Colonic mucosa (tissue), 4 donors: ENCODE results near the gene GNAO1. TPM values are rescaled to one million over a fixed set of nuclear protein-coding genes. Genes with fewer than 3 reads are reported as not detected.

Experiments used
- DNase-seq: peaks from one replicate; pipeline ENCODE4 v3.0.0-alpha.2; 2020
- H3K27ac ChIP-seq: fragments of 200-600 bp; one replicate; pipeline ENCODE4 v1.8.0; 2021
- H3K27me3 ChIP-seq: fragments of 200-600 bp; one replicate; pipeline ENCODE4 v1.8.0; 2021
- H3K36me3 ChIP-seq: fragments of 200-600 bp; one replicate; pipeline ENCODE4 v1.8.0; 2021
- H3K4me1 ChIP-seq: fragments of 200-600 bp; one replicate; pipeline ENCODE4 v1.8.0; 2021; ENCODE audit warnings: mild to moderate bottlenecking
- H3K4me3 ChIP-seq: fragments of 200-600 bp; one replicate; pipeline ENCODE4 v1.8.0; 2021
- H3K9ac ChIP-seq, 2 donors: one replicate each; pipeline ENCODE4 v1.7.0; 2013; ENCODE audit warnings: control low read depth in 2 of 2, low read depth in 2 of 2, low read length in 2 of 2
- H3K9me3 ChIP-seq: fragments of 200-600 bp; one replicate; pipeline ENCODE4 v1.8.0; 2021
- CTCF ChIP-seq: fragments of 200-600 bp; IDR thresholded peaks from one replicate; pipeline ENCODE4 v1.8.0; 2022; ENCODE audit warnings: antibody characterized with exemption, mild to moderate bottlenecking
- intact Hi-C: fragments of 100-400 bp; cut with DNase I; formaldehyde crosslinking; loops from one replicate; pipeline ENCODE4 v1.14.1; 2022
- total RNA-seq, 2 donors: library from RNA; stranded (reverse); fragmentation: NEBNext Ultra II Directional in 1 of 2; extraction: Animal tissue kit (Norgen Biotek cat#: 25700) in 1 of 2; gene quantifications; one replicate each; pipeline ENCODE4 v1.2.1, GENCODE V29; 2021
- donor health status: healthy.
- donor health status: DM: no; HTN: no; CAD: no.
- donor health status: DM: no; HTN: no; CAD: no.

The GNAO1 gene
- total RNA-seq, 2 donors from 2014 or later = 1.7 to 10.8 TPM

- H3K4me3 ChIP-seq = no peak overlapping the region
- intact Hi-C loops = no loop called here
- H3K9me3 ChIP-seq = no peaks in the 10 kb centered on the region
- H3K27ac ChIP-seq = peak overlapping the region; percentile 4
- H3K9ac ChIP-seq = no peak overlapping the region
- no peaks in the 10 kb centered on the region for H3K4me1 ChIP-seq
- DNase-seq = no peak
- no peaks in the 10 kb centered on the region for H3K36me3 ChIP-seq
- H3K27me3 ChIP-seq = no peaks in the 10 kb centered on the region
- no peak for TF ChIP-seq CTCF
Measured at GRCh38 chr16:56257666-56258342, 66.5 kb downstream of the GNAO1 start.

GRCh38 chr16:56258508-56259424, 67.5 kb downstream of the GNAO1 start:
- no peak for DNase-seq
- Histone ChIP-seq H3K4me1 (no peaks in the 10 kb centered on the region), H3K36me3 (no peaks in the 10 kb centered on the region), H3K9ac (no peak overlapping the region), H3K27ac (no peak overlapping the region), H3K9me3 (no peaks in the 10 kb centered on the region), H3K4me3 (no peak overlapping the region), H3K27me3 (no peaks in the 10 kb centered on the region)
- intact Hi-C loops = no loop called here
- TF ChIP-seq CTCF = no peak

GRCh38 chr16:56259425-56259779, 68.1 kb downstream of the GNAO1 start:
- no peak overlapping the region for H3K9ac ChIP-seq
- no peaks in the 10 kb centered on the region for H3K9me3 ChIP-seq
- intact Hi-C loops = no loop called here
- H3K4me1 ChIP-seq = no peaks in the 10 kb centered on the region
- H3K27ac ChIP-seq = no peak overlapping the region
- TF ChIP-seq CTCF = no peak
- no peak for DNase-seq
- H3K27me3 ChIP-seq = no peaks in the 10 kb centered on the region
- H3K4me3 ChIP-seq = no peak overlapping the region
- no peaks in the 10 kb centered on the region for H3K36me3 ChIP-seq

- Histone ChIP-seq H3K4me1 (no peaks in the 10 kb centered on the region), H3K36me3 (no peaks in the 10 kb centered on the region), H3K9me3 (no peaks in the 10 kb centered on the region), H3K27me3 (no peaks in the 10 kb centered on the region), H3K27ac (no peak overlapping the region), H3K9ac (no peak overlapping the region), H3K4me3 (no peak overlapping the region)
- intact Hi-C loops = no loop called here
- DNase-seq = no peak
- no peak for TF ChIP-seq CTCF
Measured at GRCh38 chr16:56260378-56261160, 69.3 kb downstream of the GNAO1 start.

- Histone ChIP-seq H3K4me1 (no peaks in the 10 kb centered on the region), H3K9me3 (no peaks in the 10 kb centered on the region), H3K27me3 (no peaks in the 10 kb centered on the region), H3K36me3 (no peaks in the 10 kb centered on the region), H3K4me3 (no peak overlapping the region), H3K9ac (no peak overlapping the region), H3K27ac (peak overlapping the region; percentile 33)
- intact Hi-C loops = no loop called here
- no peak for DNase-seq
- TF ChIP-seq CTCF = no peak
Measured at GRCh38 chr16:56261656-56262055, 70.4 kb downstream of the GNAO1 start.
